Neural crest cell (in vitro differentiated cells): ENCODE measurements around the gene DIS3L. TPM values are rescaled to one million over a fixed set of nuclear protein-coding genes. Genes with fewer than 3 reads are reported as not detected.

Experiments used
- DNase-seq: peaks from one replicate; pipeline ENCODE4 v3.0.0; 2021; ENCODE audit warnings: low read depth, mixed read lengths, low spot score
- H3K27ac Mint-ChIP-seq: one replicate; pipeline ENCODE4 v1.8.0; 2021; ENCODE audit warnings: mild to moderate bottlenecking, mixed read lengths; ENCODE audit not compliant: unreplicated experiment
- H3K27me3 Mint-ChIP-seq: 2 replicates; pipeline ENCODE4 v1.8.0; 2021; ENCODE audit warnings: low read depth, mild to moderate bottlenecking, mixed read lengths
- H3K36me3 Mint-ChIP-seq: 2 replicates; pipeline ENCODE4 v1.8.0; 2021; ENCODE audit warnings: low read depth, mild to moderate bottlenecking, mixed read lengths
- H3K4me1 Mint-ChIP-seq: 2 replicates; pipeline ENCODE4 v1.8.0; 2021; ENCODE audit warnings: mixed read lengths
- H3K4me3 Mint-ChIP-seq: one replicate; pipeline ENCODE4 v1.8.0; 2021; ENCODE audit warnings: mild to moderate bottlenecking, mixed read lengths
- H3K9me3 Mint-ChIP-seq: 2 replicates; pipeline ENCODE4 v1.8.0; 2021; ENCODE audit warnings: mixed read lengths
- total RNA-seq: library from RNA; stranded (reverse); gene quantifications from 2 replicates; pipeline ENCODE4 v1.2.1, GENCODE V29; 2021
- TF ChIP-seq, protein P1 (sequence below): fragments of 200-600 bp; sonication (generic); conservative IDR thresholded peaks from 2 replicates; pipeline ENCODE4 v1.5.0; 2021; ENCODE audit warnings: antibody characterized with exemption, mild to moderate bottlenecking

DIS3L gene
- total RNA-seq, 1 donor from 2014 or later: 56.3 TPM

GRCh38 chr15:66285533-66286280 is 7.7 kb upstream of the DIS3L start:
- Mint-ChIP-seq H3K27me3 (no peaks in the 10 kb centered on the region), H3K4me1 (peaks cover 4% of the 10 kb centered on the region), H3K27ac (no peak overlapping the region), H3K4me3 (no peak overlapping the region), H3K9me3 (no peaks in the 10 kb centered on the region), H3K36me3 (no peaks in the 10 kb centered on the region)
- DNase-seq: no peak
- TF ChIP-seq, protein P1, sequence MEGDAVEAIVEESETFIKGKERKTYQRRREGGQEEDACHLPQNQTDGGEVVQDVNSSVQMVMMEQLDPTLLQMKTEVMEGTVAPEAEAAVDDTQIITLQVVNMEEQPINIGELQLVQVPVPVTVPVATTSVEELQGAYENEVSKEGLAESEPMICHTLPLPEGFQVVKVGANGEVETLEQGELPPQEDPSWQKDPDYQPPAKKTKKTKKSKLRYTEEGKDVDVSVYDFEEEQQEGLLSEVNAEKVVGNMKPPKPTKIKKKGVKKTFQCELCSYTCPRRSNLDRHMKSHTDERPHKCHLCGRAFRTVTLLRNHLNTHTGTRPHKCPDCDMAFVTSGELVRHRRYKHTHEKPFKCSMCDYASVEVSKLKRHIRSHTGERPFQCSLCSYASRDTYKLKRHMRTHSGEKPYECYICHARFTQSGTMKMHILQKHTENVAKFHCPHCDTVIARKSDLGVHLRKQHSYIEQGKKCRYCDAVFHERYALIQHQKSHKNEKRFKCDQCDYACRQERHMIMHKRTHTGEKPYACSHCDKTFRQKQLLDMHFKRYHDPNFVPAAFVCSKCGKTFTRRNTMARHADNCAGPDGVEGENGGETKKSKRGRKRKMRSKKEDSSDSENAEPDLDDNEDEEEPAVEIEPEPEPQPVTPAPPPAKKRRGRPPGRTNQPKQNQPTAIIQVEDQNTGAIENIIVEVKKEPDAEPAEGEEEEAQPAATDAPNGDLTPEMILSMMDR: no peak

DNA sequence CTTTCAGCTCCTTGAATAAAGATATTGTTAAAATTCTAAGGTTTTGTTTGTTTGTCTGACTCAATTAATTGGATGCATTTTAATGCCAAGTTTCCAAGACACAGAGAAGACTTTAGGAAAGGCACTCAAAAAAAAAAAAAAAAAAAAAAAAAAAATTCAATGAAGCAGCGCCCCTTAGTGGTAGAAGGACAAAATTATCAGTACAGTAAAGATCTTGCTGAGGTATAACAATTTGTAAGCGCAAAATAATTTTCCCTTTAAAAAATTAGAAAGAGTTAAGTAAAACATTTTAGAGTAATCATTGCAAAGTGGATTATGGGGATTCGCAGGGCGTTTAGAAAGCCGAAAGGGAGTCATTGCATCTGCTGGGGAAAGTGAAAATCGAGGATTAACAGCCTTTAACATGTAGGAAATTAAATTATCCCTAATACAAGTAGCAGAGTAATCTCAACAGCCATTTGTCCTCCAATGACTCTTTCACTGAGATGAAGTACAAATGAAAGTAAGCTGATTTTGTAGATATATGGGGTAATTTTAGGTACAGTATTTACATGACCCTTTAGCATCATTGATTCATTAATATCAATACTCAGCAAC is 5.8 kb upstream of the DIS3L start:
- H3K27ac Mint-ChIP-seq: no peak overlapping the region
- peaks cover 15% of the 10 kb centered on the region for H3K4me1 Mint-ChIP-seq
- TF ChIP-seq, protein P1: peak; percentile 78
- DNase-seq: no peak
- no peaks in the 10 kb centered on the region for H3K36me3 Mint-ChIP-seq
- H3K9me3 Mint-ChIP-seq: no peaks in the 10 kb centered on the region
- peak overlapping the region; percentile 38 for H3K4me3 Mint-ChIP-seq
- no peaks in the 10 kb centered on the region for H3K27me3 Mint-ChIP-seq

GRCh38 chr15:66288093-66288492 is 5.3 kb upstream of the DIS3L start:
- DNase-seq: no peak
- TF ChIP-seq, protein P1: no peak
- Mint-ChIP-seq H3K27me3 (no peaks in the 10 kb centered on the region), H3K9me3 (no peaks in the 10 kb centered on the region), H3K36me3 (no peaks in the 10 kb centered on the region), H3K27ac (no peak overlapping the region), H3K4me1 (peaks cover 20% of the 10 kb centered on the region), H3K4me3 (no peak overlapping the region)

DNA sequence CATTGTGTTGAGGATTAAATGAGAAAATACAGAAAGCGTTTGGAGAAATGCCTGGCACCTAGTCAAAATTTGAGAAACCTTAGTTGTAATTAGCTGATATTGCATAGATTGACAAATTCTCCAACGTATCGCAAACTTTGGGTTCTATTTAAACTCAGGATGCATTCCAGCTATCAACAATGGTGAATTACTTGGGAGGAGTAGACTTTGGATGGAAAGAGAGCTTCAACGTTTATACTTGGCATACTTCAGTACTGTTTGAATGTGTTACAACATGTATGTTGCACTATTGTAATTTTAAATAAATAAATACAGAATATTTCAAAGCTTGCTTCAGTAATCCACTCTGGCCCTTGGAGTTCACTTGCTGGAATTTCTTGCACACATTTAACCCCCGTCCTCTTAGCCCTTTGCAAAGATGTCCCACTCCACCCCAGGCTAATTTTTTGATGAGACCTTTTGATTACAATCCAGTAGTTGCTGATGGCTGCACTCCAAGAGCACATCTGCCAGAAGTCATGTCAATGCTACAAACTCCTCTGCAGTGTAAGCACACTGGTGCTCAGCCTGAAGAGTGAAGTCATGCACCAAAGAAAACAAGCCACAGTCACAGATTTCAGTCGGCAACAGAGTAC is 4.7 kb upstream of the DIS3L start:
- no peak for DNase-seq
- H3K36me3 Mint-ChIP-seq: no peaks in the 10 kb centered on the region
- H3K4me1 Mint-ChIP-seq: peaks cover 20% of the 10 kb centered on the region
- H3K27me3 Mint-ChIP-seq: no peaks in the 10 kb centered on the region
- TF ChIP-seq, protein P1: no peak
- no peaks in the 10 kb centered on the region for H3K9me3 Mint-ChIP-seq
- no peak overlapping the region for H3K27ac Mint-ChIP-seq
- H3K4me3 Mint-ChIP-seq: no peak overlapping the region

- Mint-ChIP-seq H3K9me3 (no peaks in the 10 kb centered on the region), H3K27ac (no peak overlapping the region), H3K36me3 (no peaks in the 10 kb centered on the region), H3K27me3 (no peaks in the 10 kb centered on the region), H3K4me1 (peaks cover 26% of the 10 kb centered on the region), H3K4me3 (peak overlapping the region; percentile 7)
- no peak for DNase-seq
- TF ChIP-seq, protein P1: no peak
Observed at GRCh38 chr15:66290007-66290406, 3.4 kb upstream of the DIS3L start.
